Neural cell (in vitro differentiated cells): Measurements from ENCODE around the gene SDK1.

Experiments
- CTCF ChIP-seq: fragments of 450-650 bp; IDR thresholded peaks from 2 replicates; pipeline ENCODE4 v1.5.1; 2014; ENCODE audit warnings: antibody characterized with exemption, mild to moderate bottlenecking, moderate library complexity; ENCODE audit not compliant: poor library complexity, severe bottlenecking
- TAF1 ChIP-seq: IDR thresholded peaks from 2 replicates; pipeline ENCODE4 v1.6.1; 2012; ENCODE audit warnings: low read depth

GRCh38 chr7:4208086-4208485, 907.0 kb downstream of the SDK1 start:
- TF ChIP-seq TAF1 (no peak), CTCF (no peak)
